Caco-2 (cell line): ENCODE results near the gene REXO2. TPM values are rescaled to one million over a fixed set of nuclear protein-coding genes. Genes with fewer than 3 reads are reported as not detected.

Experiments used
- BruUV-seq: library from RNA; stranded (reverse); fragments of 400-500 nt; replicated peaks from 2 replicates; lab custom pipeline; 2021; lab: Mats Ljungman, UMichigan
- CTCF ChIA-PET: fragments of 300-600 bp; sonication (Branson Sonifier 250); formaldehyde crosslinking; loops from one replicate; lab custom pipeline; 2022; ENCODE audit warnings: antibody characterized with exemption; lab: Charles Lee
- POLR2A ChIA-PET: fragments of 300-600 bp; sonication (Branson Sonifier 250); formaldehyde crosslinking; loops from one replicate; lab custom pipeline; 2022; ENCODE audit warnings: antibody characterized with exemption; lab: Charles Lee
- DNase-seq, 2 experiments: peaks; one replicate each; pipeline versions ENCODE4 v3.0.0 to v3.0.0-alpha.2; 2020 to 2022
- H3K27me3 ChIP-seq: replicated peaks from 2 replicates; pipeline ENCODE4 v1.6.0; 2011; ENCODE audit warnings: low read length; ENCODE audit not compliant: control insufficient read depth, insufficient read depth
- H3K36me3 ChIP-seq: 2 replicates; pipeline ENCODE4 v1.5.1; 2011; ENCODE audit warnings: low read length; ENCODE audit not compliant: control insufficient read depth, insufficient read depth
- H3K4me1 ChIP-seq: fragments of 250-450 bp; sonication (Bioruptor Pico); 2 replicates; pipeline ENCODE4 v1.5.1; 2020; ENCODE audit warnings: mild to moderate bottlenecking
- H3K4me3 ChIP-seq: 2 replicates; pipeline ENCODE4 v1.5.1; 2011; ENCODE audit warnings: low read depth, mild to moderate bottlenecking, control low read depth, low read length
- H3K9me3 ChIP-seq: fragments of 250-450 bp; sonication (Bioruptor Pico); 2 replicates; pipeline ENCODE4 v1.5.1; 2020; ENCODE audit warnings: mild to moderate bottlenecking, moderate library complexity
- H3K27ac Mint-ChIP-seq: one replicate; pipeline ENCODE4 v1.8.0; 2022; ENCODE audit warnings: mixed read lengths; ENCODE audit not compliant: unreplicated experiment
- H3K27me3 Mint-ChIP-seq: one replicate; pipeline ENCODE4 v1.8.0; 2022; ENCODE audit warnings: mixed read lengths; ENCODE audit not compliant: insufficient read depth, unreplicated experiment
- H3K36me3 Mint-ChIP-seq: one replicate; pipeline ENCODE4 v1.8.0; 2022; ENCODE audit warnings: mild to moderate bottlenecking, mixed read lengths; ENCODE audit not compliant: insufficient read depth, unreplicated experiment
- H3K4me1 Mint-ChIP-seq: one replicate; pipeline ENCODE4 v1.8.0; 2022; ENCODE audit warnings: low read depth, mixed read lengths; ENCODE audit not compliant: unreplicated experiment
- H3K4me3 Mint-ChIP-seq: one replicate; pipeline ENCODE4 v1.8.0; 2022; ENCODE audit warnings: mild to moderate bottlenecking, moderate library complexity, mixed read lengths; ENCODE audit not compliant: unreplicated experiment
- H3K9me3 Mint-ChIP-seq: one replicate; pipeline ENCODE4 v1.8.0; 2022; ENCODE audit warnings: mixed read lengths; ENCODE audit not compliant: unreplicated experiment
- CTCF ChIP-seq, 2 experiments: fragments of 200-600 bp in 1 of 2; IDR thresholded peaks; 1 replicate in 1 of 2; 2 replicates in 1 of 2; pipeline versions ENCODE4 v1.5.1 to v1.8.0; 2011 to 2022; ENCODE audit warnings: antibody characterized with exemption in 1 of 2, control low read depth in 1 of 2, inconsistent platforms in 1 of 2, low read depth in 1 of 2, low read length in 1 of 2, mild to moderate bottlenecking in 1 of 2, moderate library complexity in 1 of 2; ENCODE audit not compliant: insufficient read depth in 1 of 2, severe bottlenecking in 1 of 2, unreplicated experiment in 1 of 2
- intact Hi-C: fragments of 100-400 bp; cut with micrococcal nuclease; formaldehyde crosslinking; loops from one replicate; pipeline ENCODE4 v1.10.0; 2022; ENCODE audit not compliant: unreplicated experiment
- total RNA-seq: library from RNA; stranded (reverse); gene quantifications from 2 replicates; pipeline ENCODE4 v1.2.3, GENCODE V29; 2022

Gene REXO2
- total RNA-seq, 1 experiment from 2014 or later, result 241 TPM

DNA sequence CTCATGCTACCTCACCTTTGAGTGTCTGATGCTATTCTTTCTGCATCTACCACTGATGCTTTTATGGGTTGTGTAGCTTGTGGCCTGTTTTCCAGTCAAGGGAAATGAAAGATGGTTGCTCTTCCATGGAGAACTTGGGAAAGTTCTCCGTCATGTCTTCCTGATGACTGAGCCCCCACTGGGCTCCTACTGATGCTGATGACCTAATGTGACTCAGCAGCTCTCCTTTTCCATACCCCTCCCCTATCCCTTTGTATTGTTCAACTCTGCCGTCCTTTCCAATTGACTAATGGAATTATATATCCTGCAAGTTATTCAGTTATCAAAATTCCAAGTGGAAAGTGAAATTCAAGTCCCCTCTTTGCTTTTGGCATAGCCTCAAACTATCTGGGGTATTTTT, 44.7 kb downstream of the REXO2 start:
- Mint-ChIP-seq H3K9me3 (peaks cover 10% of the 10 kb centered on the region), H3K4me1 (no peaks in the 10 kb centered on the region), H3K4me3 (no peak overlapping the region), H3K36me3 (no peaks in the 10 kb centered on the region), H3K27me3 (peaks cover 2% of the 10 kb centered on the region), H3K27ac (no peak overlapping the region)
- no peaks in the 10 kb centered on the region for H3K36me3 ChIP-seq
- no peaks in the 10 kb centered on the region for H3K4me1 ChIP-seq
- intact Hi-C loops, result no loop called here
- no peaks in the 10 kb centered on the region for H3K9me3 ChIP-seq
- H3K4me3 ChIP-seq, result no peak overlapping the region
- CTCF ChIA-PET, result no interaction called here
- POLR2A ChIA-PET, result no interaction called here
- no peak for DNase-seq
- BruUV-seq, result no TSS peak
- TF ChIP-seq CTCF (IDR thresholded peaks at IDR 0.05; ENCODE audit: insufficient read depth in 1 of 2, low read depth in 1 of 2, low read length in 1 of 2, severe bottlenecking in 1 of 2, unreplicated experiment in 1 of 2), result no peak
- H3K27me3 ChIP-seq, result no peaks in the 10 kb centered on the region

DNA sequence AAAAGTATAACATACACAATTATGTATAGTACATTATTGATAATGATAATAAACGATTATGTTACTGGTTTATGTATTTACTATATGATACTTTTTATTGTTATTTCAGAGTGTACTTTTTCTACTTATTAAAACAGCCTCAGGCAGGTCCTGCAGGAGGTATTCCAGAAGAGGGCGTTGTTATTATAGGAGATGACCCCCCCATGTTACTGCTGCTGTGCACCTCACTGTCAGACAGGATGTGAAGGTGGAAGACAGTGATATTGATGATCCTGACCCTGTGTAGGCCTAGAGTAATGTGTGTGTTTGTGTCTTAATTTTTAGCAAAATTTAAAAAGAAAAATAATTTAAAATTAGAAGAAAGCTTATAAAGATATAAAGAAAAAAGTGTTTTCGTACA, 57.6 kb downstream of the REXO2 start:
- H3K4me3 ChIP-seq, result no peak overlapping the region
- no TSS peak for BruUV-seq

DNA sequence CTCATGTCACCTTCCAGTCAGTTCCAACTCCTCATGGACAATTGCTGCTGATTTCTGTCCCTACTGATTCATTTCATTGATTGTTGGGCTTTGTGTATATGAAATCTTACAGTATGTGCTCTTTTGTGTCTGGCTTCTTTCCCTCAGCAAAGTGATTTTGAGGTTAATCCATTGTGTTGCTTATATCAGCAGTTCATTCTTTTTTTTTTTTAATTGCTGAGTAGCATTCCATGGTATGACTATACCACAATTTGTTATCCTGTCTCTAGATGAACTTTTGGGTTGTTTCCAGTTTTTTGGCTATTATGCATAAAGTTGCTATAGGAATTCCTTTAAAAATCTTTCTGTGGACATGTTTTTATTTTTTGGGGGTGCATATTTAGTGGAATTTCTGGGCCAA, 60.5 kb downstream of the REXO2 start:
- intact Hi-C loops, result loop anchor here (5.0 kb wide), 1 partner anchor 68 kb away; no protein-coding TSS in a partner anchor
- POLR2A ChIA-PET, result no interaction called here
- H3K9me3 Mint-ChIP-seq, result no peaks in the 10 kb centered on the region
- H3K27ac Mint-ChIP-seq, result no peak overlapping the region
- H3K27me3 Mint-ChIP-seq, result no peaks in the 10 kb centered on the region
- no peak for TF ChIP-seq CTCF (IDR thresholded peaks at IDR 0.05; ENCODE audit: insufficient read depth in 1 of 2, low read depth in 1 of 2, low read length in 1 of 2, severe bottlenecking in 1 of 2, unreplicated experiment in 1 of 2)
- Histone ChIP-seq H3K36me3 (no peaks in the 10 kb centered on the region), H3K9me3 (no peaks in the 10 kb centered on the region), H3K4me1 (no peaks in the 10 kb centered on the region), H3K4me3 (no peak overlapping the region), H3K27me3 (no peaks in the 10 kb centered on the region)
- H3K4me3 Mint-ChIP-seq, result no peak overlapping the region
- no TSS peak for BruUV-seq
- no peaks in the 10 kb centered on the region for H3K36me3 Mint-ChIP-seq
- no peak for DNase-seq
- CTCF ChIA-PET, result no interaction called here
- no peaks in the 10 kb centered on the region for H3K4me1 Mint-ChIP-seq

More for the DNA sequence above, 57.6 kb downstream of the REXO2 start:
- Histone ChIP-seq H3K4me1 (no peaks in the 10 kb centered on the region), H3K9me3 (no peaks in the 10 kb centered on the region), H3K36me3 (no peaks in the 10 kb centered on the region), H3K27me3 (no peaks in the 10 kb centered on the region)
- peaks cover 2% of the 10 kb centered on the region for H3K27me3 Mint-ChIP-seq
- intact Hi-C loops, result loop anchor here (1.0 kb wide), 1 partner anchor 265 kb away; no protein-coding TSS in a partner anchor
- no peaks in the 10 kb centered on the region for H3K36me3 Mint-ChIP-seq
- H3K4me1 Mint-ChIP-seq, result no peaks in the 10 kb centered on the region
- no peak overlapping the region for H3K4me3 Mint-ChIP-seq
- ChIA-PET CTCF (no interaction called here), POLR2A (no interaction called here)
- peaks cover 10% of the 10 kb centered on the region for H3K9me3 Mint-ChIP-seq
- H3K27ac Mint-ChIP-seq, result no peak overlapping the region
- TF ChIP-seq CTCF (IDR thresholded peaks at IDR 0.05; ENCODE audit: insufficient read depth in 1 of 2, low read depth in 1 of 2, low read length in 1 of 2, severe bottlenecking in 1 of 2, unreplicated experiment in 1 of 2), result peak; percentile 16 to 30
- peak in 1 of 2 experiments; percentile 21 for DNase-seq

Other genes starting within 250 kb of the REXO2 start
- 2.4 TPM in 2 replicates for gene NNMT, start 143.1 kb upstream of the REXO2 start, total RNA-seq
- gene C11orf71, start 39.0 kb upstream of the REXO2 start, total RNA-seq, result 9.5 and 9.8 TPM in 2 replicates
- gene RBM7, start 38.8 kb upstream of the REXO2 start, total RNA-seq, result 57.6 and 62.6 TPM in 2 replicates
- gene NXPE1, start 120.4 kb downstream of the REXO2 start, total RNA-seq, result not detected in 2 replicates
- not detected in 2 replicates for gene NXPE4, start 156.3 kb downstream of the REXO2 start, total RNA-seq
- not detected in 2 replicates for gene NXPE2, start 239.1 kb downstream of the REXO2 start, total RNA-seq